ENCODE measurements around the gene SLC9A9.

DNA sequence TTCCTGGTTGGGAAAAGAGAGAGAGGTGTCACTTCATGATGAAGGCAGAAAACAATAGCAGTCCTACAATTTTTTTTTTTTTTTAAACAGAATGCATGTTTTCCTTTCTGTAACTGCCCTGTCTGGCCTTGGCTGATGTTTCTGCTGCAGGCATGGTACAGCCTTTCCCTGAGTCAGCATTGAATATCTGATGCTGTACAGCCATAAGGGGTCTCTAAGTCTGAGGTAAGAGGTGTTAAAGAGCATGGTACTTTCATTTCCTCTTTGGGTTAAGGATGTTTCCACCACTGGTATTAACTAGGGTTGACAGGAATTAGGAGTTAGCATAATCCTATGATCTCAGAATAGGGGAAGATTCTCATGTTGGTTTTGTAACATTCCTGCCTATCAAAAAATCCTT lies 581.3 kb downstream of the SLC9A9 start:
- TF ChIP-seq, protein P1, sequence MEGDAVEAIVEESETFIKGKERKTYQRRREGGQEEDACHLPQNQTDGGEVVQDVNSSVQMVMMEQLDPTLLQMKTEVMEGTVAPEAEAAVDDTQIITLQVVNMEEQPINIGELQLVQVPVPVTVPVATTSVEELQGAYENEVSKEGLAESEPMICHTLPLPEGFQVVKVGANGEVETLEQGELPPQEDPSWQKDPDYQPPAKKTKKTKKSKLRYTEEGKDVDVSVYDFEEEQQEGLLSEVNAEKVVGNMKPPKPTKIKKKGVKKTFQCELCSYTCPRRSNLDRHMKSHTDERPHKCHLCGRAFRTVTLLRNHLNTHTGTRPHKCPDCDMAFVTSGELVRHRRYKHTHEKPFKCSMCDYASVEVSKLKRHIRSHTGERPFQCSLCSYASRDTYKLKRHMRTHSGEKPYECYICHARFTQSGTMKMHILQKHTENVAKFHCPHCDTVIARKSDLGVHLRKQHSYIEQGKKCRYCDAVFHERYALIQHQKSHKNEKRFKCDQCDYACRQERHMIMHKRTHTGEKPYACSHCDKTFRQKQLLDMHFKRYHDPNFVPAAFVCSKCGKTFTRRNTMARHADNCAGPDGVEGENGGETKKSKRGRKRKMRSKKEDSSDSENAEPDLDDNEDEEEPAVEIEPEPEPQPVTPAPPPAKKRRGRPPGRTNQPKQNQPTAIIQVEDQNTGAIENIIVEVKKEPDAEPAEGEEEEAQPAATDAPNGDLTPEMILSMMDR (IDR thresholded peaks at IDR 0.05; ENCODE audit: low read depth, low read length): no peak
- no peak for TF ChIP-seq POLR2A (IDR thresholded peaks at IDR 0.05; ENCODE audit: extremely low read depth, insufficient read length)
- TF ChIP-seq, protein P2, sequence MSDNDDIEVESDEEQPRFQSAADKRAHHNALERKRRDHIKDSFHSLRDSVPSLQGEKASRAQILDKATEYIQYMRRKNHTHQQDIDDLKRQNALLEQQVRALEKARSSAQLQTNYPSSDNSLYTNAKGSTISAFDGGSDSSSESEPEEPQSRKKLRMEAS (IDR thresholded peaks at IDR 0.05; ENCODE audit: low read depth, low read length): no peak

All from NB4 (cell line).